HG03025 (cell line): ENCODE measurements around the gene KCNH4.
"Not testable (repeated sequence)": the region's sequence is repeated elsewhere in the genome, so short reads cannot be mapped to it uniquely, and the experiment has no call there.

Experiments used
- ATAC-seq: cut with Tn5 transposase; IDR thresholded peaks from one replicate; pipeline ENCODE4 v1.9.1; 2021; ENCODE audit warnings: mild to moderate bottlenecking, moderate library complexity; ENCODE audit not compliant: unreplicated experiment, low FRiP score

KCNH4 gene

GRCh38 chr17:42140690-42141089, 40.3 kb downstream of the KCNH4 start:
- not testable (repeated sequence) for ATAC-seq

- no peak for ATAC-seq
Observed at GRCh38 chr17:42138749-42139492, 42.0 kb downstream of the KCNH4 start.

- no peak for ATAC-seq
Observed at GRCh38 chr17:42136654-42137051, 44.3 kb downstream of the KCNH4 start.

GRCh38 chr17:42135664-42136653, 45.0 kb downstream of the KCNH4 start:
- ATAC-seq: no peak

GRCh38 chr17:42135151-42135550, 45.8 kb downstream of the KCNH4 start:
- no peak for ATAC-seq

- peak; percentile 47 for ATAC-seq
Observed at GRCh38 chr17:42133461-42134041, 47.4 kb downstream of the KCNH4 start.

- ATAC-seq: peak; percentile 14
Observed at GRCh38 chr17:42132941-42133340, 48.0 kb downstream of the KCNH4 start.

- ATAC-seq: no peak
Observed at GRCh38 chr17:42131981-42132432, 48.9 kb downstream of the KCNH4 start.

- ATAC-seq: no peak
Observed at GRCh38 chr17:42131232-42131631, 49.7 kb downstream of the KCNH4 start.

GRCh38 chr17:42130310-42130936, 50.5 kb downstream of the KCNH4 start:
- no peak for ATAC-seq

- ATAC-seq: no peak
Observed at GRCh38 chr17:42129109-42129837, 51.7 kb downstream of the KCNH4 start.

- no peak for ATAC-seq
Observed at GRCh38 chr17:42127414-42127813, 53.5 kb downstream of the KCNH4 start.

GRCh38 chr17:42126836-42127235, 54.1 kb downstream of the KCNH4 start:
- ATAC-seq: no peak

- ATAC-seq: no peak
Observed at GRCh38 chr17:42125565-42125964, 55.4 kb downstream of the KCNH4 start.

GRCh38 chr17:42124256-42124655, 56.7 kb downstream of the KCNH4 start:
- no peak for ATAC-seq

GRCh38 chr17:42122371-42123303, 58.3 kb downstream of the KCNH4 start, which contains the start of gene HSPB9:
HSPB9 (plus strand) TSS chr17:42122804; CDS start chr17:42122851, 47 bp downstream.
- ATAC-seq: no peak

GRCh38 chr17:42120770-42121769, 59.9 kb downstream of the KCNH4 start, which contains the start of gene KAT2A:
KAT2A (minus strand) TSS chr17:42121367; CDS start chr17:42121304, 63 bp downstream.
- ATAC-seq: peak; percentile 49
